Fibroblast of upper back skin (primary cell): ENCODE results near the gene ITGB7.
A peak's percentile ranks its signal among the peaks of the same experiment; 100 is the strongest.

Experiments used
- DNase-seq: peaks from one replicate; pipeline ENCODE4 v3.0.0-alpha.2; 2013

Gene ITGB7

DNA sequence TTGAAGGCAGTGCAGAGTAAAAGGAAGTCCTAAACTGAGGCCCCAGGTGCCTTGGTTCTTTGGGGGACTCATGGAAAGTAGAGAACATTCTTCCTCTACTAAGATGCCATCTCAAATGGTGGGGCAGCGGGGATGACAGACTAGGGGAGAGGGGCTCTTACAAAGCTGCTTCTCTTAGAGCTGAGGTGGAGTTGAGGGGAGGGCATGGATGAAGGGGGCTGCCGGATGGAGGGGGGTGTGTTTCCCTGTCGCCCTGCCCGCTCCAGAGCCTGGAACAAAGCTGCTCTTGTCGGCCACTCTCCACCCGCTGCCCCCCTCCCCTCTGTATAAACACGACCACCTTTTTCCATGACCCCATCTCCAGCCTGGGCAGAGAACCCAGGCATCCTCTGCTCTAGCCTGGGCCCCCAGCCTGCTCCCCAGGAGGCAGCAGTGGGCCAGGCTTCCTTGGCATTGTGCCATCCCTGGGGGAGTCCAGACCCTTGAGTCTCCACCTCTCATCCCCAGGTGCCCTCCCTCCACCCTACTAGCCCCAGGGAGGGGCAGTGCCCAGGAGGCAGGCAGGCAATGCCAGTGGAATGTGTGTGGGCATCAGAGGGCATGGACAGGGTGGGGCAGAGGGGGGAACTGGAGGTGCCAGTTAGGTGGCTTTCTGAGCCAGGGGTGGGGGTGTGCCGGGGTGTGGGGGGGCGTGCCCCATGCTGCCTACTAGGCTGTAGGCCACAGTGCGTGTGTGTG lies 23.2 kb upstream of the ITGB7 start:
- DNase-seq: no peak

DNA sequence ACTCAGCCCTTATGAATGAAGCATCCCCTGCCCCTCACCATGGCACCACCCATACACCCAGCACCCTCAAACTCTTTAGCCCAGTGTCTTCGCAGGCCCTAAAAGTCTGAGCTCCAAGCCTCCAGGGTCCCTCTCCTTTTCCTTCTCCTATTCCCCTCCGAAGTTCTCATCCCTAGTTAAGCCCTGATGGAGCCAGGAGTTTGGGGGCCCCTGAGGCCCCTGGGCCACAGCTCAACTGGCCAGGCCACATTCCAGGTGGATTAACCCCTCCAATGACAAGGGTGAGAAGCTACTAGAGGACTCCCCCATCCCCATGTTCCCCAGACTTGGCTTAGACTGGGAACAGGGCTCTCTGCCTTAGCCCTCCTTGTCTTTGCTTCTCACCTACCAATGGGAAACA lies 22.4 kb upstream of the ITGB7 start:
- no peak for DNase-seq

DNA sequence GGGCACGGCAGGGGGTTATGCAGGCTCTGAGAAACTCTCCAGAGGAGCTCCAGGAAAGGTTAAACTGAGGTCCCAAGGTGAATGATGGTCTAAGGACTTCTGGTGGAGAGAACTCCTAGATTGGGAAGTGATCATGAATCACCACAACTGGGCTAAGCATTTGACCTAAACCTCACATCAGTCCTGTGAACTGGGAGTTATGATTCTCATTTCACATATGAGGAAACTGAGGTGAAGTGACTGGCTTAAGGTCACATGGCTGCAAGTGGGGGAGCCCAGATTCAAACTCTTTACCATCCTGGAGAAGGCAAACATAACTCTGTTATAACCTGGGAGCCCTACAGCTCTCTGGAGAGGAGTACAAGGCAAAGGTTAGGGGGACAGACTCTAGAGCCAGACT lies 20.8 kb upstream of the ITGB7 start:
- DNase-seq: no peak

DNA sequence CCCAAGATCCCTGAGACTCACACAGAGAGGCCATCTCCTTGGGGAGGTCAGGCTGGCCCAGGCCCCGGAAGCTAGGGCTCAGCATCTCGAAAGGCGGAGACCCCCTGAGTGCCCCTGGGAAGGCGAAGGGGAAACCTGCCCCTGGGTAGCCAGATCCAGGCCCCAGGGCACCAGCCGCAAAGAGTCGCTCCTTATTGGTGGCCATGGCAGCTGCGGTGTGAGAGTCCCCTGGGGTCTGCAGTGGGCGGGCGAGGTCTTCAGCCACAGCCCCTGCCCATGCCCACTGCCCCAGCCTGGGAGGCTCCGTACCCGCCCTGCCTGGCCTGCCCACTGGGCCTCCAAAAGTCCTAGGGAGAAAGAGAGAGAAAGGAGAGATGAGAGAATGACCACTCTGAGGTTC lies 20.3 kb upstream of the ITGB7 start:
- DNase-seq: no peak

DNA sequence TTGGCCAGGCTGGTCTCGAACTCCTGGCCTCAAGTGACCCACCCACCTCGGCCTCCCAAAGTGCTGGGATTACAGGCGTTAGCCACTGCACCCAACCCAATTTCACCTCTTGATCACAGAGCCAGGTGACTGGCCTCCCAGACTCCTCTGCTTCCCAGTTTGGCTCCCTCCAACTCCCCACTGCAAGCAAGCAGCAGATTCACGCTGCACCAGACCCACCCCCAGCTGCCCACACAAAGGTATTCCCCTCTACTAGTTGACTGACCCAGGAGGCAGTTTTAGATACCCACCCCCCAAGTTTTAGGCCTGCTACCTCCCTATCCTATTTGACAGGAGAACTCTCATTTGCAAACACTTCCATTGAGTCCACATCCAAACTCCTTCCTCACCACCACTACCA lies 19.8 kb upstream of the ITGB7 start:
- DNase-seq: no peak

DNA sequence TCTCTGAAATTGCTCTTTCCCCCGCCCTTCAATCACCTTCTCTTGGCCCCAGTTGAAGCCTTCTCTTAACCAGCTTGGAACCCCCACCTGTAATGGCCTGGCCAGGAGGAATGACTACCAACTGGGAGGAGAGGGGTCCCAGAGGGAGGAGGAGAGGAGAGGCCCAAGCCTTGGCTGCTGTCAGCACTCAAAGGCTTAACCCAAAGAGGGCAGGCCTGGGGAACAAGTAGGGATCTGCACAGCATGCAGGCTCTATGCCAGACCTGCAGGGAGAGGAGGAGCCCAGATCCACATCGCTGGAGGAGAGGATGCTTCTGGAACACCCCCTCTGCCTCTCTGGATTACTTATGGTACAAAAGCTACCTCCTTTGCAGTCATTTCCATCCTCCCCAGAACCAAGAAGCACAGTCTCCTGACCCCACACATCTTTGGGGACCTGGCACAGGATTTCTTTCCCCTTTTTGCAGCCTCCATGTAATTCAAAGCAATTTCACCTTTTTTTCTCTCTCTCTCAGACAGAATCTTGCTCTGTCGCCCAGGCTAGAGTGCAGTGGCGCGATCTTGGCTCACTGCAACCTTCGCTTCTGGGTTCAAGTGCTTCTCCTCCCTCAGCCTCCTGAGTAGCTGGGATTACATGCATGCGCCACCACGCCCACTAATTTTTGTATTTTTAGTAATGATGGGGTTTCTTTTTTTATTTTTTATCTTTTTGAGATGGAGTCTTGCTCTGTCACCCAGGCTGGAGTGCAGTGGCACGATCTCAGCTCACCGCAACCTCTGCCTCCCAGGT lies 18.8 kb upstream of the ITGB7 start:
- no peak for DNase-seq

DNA sequence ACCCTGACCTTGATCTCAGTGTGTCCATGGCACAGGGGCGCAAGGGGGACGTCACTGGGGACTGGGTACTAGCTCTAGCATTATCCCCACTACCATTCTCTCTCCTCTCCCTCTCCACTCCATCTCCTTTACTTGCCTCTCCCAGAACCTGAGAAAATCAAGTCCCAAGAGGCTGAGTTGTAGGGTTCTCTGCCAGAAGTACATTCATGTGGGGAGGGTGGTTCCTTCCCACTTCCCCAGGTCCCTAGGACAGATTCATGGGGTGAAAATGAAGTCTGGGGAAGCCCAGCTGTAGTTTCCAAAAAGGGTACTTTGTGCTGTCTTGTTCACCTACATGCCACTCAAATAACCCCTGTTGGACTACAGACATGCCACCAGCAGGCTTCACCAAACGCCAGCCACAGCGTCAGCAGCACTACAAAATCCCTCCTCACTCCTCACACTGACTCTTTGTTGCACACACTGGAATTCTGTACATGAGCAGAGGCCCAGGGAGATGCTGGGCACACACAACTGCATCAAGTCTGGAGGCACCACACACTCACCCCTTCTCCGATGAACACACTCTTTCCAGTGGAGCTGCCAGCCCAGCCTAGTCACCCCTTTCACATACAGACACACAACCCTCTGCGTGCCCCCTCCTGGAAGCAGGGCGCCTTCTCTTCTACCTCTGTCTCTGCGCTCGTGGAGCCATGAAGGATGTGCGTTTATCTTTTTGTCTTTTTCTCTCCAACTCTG lies 18.0 kb upstream of the ITGB7 start:
- no peak for DNase-seq

DNA sequence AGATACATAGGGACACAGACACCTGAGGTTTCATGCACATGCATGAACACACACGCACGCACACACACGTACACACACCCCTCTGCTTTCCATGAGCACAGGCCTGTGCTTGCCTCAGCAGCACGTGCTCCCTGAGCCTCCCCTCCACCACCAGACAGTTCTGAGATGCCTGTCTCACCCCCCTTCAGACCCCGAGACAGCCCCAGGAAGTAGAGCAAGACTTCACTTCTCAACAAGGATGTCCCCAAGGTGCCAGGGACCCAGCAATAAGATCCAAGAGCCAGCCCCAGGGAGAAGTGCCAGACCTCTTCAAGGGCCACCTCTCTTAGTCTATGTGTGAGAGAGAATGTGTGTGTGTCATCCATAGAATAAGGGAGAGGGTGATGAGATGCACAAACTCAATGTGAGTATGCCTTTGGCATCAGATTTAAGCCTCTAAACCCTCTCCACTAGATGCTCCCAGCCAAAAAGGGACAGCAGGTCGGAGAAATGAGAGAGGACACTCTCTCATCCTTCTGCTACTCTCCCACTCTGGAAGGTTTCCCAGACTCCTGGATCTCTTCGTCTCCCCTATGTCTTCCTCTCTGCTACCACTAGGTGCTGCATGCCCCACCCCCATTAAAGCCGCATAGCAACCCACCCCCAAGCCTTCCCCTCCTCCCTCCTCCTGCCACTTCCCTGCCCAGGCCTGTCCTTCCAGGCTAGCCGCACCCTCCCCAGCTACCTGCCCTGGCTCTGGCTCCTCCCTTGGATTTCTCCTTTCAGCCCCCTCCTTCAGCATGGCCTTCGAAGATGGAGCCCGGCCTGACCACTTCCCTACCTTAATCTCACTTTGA lies 17.2 kb upstream of the ITGB7 start:
- DNase-seq: peak; percentile 65

DNA sequence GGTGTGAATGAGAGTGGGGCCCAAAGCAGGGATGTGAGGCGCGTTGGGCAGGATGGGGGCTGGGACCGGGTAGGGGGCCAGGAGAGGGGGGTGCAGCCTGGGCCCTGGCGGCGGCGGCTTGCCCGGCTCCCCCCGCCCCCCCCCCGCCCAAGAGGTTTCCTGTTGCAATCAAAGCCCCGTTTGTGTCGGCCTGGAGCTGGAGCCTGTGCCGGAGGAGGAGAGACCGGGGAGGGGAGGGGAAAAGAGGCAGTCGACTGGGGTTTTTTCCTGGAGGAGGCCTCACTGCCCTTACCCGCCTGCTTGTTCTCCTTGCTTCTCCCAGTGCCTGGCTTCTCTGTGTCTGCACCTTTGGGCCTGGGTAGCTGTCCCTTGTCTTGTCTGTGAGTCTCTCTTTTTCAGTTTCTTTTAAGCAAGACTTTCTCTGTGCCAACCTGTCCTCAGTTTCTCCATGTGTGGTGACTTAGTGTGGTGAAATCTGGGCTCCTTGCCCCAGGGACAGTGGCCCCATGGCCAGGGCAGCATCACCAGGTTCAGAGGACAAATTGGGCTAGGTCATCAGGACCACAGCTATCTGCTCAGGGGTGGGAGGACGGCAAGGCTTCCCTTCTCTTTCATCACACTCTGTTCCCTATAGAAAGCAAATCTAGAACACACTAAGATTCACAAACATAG lies 16.5 kb upstream of the ITGB7 start:
- DNase-seq: peak; percentile 84

DNA sequence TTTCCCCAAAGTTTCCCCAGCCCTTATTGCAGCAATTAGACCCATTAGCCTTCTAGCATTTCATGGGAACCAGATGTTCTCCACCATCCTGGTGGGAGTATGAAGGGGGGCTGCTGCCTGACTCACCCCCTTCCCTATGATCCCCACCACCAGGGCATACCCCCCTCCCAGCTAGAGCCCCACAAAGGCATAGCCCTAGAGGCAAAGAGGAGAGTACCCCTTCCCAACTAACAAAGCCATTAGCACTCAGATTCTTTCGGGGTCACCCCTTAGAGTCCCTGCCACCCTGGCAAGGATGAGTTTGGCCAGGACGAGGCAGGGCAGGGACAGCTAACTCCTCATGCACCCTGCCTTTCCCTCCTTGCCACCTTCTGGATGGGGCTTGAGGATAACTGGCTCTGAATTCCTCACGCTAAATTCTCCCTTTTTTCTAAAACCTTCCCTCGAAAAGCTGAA lies 15.8 kb upstream of the ITGB7 start:
- DNase-seq: no peak

DNA sequence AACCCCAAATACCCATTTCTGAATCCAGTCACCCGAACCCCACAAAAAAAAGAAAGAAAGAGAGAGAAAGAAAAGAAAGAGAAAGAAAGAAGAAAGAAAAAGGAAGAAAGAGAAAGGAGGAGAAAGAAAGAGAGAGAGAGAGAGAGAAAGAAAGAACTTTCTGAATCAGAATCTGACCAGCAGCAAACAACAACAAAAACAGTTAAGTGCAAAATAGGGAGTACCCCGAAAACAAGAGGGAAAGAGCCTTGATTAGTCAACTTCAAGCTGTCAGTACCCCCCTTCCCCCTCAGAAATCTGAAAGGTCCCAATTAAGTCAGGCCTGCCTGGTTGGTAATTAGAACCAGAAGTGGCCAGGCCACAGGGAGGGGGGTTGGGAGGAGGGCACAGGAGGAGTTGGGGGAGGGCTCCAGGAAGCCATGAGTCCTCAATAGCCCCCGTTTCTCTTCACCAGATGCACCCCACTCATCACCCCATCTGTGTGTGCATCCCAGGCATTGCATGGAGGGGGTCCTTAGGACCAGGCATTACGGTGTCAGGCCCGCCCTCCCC lies 15.2 kb upstream of the ITGB7 start:
- peak; percentile 76 for DNase-seq

DNA sequence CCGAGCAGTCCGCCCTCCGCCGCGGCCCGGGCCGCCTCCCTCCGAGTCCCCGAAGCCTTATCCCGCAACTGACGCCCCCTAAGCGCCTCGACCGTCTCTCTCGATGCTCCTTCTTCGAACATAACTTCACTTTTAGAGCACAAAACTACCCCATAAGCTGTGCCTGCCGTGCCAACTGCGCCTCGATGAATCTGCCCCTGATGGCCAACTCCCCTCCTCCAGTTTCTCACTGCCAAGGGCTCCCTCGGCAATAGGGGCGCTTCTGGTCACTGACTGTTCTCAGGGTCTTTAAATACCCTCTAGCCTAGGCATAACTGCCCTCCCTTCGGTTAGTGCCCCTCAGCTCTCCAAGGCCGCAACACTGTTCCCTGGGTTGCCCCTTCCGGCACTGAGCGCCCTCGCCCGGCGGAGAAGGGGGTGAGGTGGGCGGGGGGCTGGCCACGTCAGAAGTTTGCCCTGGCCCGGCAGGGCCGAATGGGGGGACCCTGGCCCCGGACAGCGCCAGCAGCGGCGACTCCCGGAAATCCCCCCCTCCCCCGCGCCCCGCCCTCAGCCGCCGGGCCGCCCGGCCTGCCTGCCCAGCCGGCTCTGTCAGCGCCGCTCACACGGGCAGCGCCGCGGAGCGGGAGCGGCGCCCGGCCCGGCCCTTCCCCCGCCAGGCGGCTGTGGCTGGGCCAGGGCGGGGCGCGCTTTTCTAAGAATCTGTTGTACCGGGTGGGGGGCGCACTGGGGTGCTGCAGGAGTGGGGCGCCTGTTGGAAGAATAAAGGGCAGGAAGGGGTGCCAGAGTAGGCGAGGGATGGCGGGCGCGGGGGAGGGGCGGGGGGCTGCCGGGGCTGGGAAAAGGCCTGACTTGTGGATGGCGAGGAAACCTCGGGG lies 14.4 kb upstream of the ITGB7 start:
- DNase-seq: peak; percentile 58

DNA sequence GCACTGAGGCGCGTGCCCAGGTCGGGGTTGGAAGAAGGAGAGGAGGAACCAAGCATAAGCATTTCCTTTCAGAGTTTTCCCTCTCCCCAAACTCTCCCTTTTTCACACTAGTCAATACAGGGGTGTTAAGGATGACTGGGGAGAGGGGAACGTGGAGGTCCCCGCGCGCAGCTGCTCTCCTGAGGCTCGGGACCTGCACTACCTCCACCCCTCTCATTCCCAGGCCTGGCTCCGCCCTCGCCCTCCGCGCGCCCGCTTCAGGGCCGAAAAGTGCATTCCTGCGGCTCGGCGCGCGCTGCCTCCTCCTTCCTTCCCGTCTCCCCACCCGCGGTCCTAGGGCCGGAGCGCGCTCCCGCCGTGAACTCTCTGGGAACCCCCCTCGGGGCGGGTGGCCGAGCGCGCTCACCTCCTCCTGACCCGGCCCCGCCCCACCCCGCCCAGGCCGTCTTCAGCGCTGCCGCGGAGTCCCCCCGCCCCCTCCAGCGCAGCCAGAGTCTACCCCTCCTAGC lies 13.7 kb upstream of the ITGB7 start:
- peak; percentile 94 for DNase-seq

DNA sequence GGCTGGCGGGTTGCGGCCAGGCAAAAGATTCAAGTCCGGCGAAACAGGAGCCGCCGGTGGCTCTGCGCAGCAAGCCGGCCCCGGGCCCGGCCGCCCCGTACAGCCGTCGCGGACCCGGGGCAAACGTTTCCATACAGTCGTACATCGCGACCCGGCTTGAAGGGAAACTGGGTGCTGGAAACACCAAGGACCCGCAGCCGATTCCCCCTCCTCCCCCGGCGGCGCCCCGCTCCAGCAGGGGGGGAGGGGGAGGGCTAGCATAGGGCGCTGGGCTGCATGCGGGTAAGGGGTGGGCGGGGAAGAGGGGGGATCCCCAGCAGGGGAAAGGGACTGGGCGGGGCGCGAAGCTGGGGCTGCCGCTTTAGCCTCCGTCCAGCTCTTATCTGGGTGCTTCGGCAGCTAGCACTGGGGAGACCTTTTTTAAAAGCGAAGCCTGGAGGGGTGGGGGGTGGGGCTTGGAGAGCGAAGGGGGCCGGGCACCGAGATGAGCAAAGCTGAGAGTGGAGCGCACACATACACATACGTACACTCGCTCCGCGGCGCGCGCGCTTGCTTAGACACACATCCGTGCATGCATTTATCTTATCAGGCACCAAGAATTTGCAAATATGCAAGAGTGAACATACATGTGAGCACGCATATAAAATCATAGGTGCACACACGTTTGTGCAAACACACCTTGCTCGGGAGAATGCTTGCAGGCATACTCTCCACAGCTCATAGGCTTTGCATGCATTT lies 13.1 kb upstream of the ITGB7 start:
- DNase-seq: peak; percentile 68

DNA sequence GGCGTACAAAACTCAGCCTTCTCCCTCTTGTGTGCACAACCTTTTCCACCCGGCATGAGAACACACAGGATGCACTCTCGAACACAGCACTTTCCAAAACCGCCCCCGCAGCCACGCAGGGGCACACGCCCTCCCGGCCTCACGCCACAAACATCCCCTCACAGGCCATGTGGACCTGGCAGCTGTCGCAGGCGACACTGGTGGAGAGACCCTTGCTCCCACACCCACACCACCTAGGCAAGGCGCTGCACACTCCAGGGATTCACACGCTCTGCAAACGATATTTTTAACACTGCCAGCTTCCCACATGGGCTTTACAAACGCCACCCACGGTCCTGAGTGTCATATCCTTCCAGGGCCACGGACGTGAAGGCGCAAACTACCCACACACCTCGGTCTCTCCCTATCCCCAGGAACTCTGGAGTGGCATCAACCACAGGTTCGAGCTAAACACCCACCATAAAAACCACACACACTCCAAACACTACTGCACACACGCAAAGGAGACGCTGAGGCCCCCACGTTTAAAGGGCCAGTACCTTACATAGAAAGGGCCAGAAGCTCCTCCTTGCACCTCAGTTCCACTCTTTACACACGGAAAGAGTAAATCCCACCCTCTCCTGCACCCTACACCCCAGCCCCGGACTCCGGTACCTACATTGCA lies 12.4 kb upstream of the ITGB7 start:
- peak; percentile 42 for DNase-seq

DNA sequence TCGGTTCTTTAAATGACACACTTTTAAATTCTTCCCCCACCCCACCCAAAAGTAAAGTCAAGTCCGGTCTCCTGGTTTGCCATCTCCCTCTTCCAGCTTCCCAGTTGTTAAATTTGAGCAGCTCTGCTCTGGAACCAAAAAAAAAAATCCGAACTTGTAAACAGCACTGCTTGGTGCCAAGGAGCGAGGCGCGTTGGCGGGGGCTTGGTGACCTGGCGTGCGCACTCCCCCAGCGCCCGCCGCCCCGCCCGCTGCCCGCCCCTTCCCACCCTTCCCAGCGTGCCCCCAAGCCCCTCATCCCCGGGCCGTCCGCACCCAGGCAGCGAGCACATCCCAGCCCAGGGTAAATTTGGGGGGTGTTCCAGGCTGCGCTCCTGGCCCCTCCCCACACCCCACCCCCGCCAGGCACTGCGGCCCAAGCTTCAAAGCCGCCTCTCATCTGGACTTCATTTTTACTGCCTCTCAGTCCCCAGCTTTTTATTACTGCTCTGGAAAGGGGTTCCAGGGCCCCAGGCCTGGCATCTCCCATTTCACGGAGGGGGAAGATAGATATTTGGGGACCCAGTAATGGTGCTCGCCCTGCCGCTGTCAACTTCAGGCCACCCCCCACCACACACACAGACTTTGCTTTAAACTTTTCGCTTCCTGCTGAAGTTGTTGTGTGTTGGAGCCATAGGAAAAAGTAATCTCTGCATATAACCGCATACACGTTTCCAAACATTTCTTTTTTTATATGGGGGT lies 11.7 kb upstream of the ITGB7 start:
- DNase-seq: peak; percentile 23

DNA sequence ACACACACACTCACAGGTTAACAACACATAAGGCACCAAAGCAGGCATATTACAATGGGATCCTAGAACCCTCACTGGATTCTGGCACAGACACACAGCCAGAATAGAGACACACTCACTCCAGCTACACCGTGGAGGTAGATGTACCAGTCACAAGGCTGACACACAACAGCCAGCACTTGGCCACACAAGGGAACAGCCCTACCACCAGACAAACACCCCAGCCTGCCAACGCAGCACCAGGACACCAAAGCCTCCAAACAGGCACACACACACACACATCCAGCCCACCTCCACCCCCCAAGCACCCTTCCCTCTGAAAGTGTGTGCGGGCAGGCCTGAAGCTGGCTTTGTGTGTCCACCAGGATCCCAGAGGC lies 10.9 kb upstream of the ITGB7 start:
- DNase-seq: no peak
